Neuronal stem cell (in vitro differentiated cells): ENCODE data around the gene CLASP1.
"Not testable (repeated sequence)": the region's sequence is repeated elsewhere in the genome, so short reads cannot be mapped to it uniquely, and the experiment has no call there.

ENCODE experiments used
- DNase-seq: peaks from one replicate; pipeline ENCODE4 v3.0.0-alpha.2; 2013; ENCODE audit warnings: low spot score
- H2AFZ ChIP-seq: one replicate; pipeline ENCODE4 v1.6.1; 2013; ENCODE audit warnings: mild to moderate bottlenecking, low read length, inconsistent platforms
- H2AK5ac ChIP-seq: 2 replicates; pipeline ENCODE4 v1.6.1; 2013; ENCODE audit warnings: low read depth, mild to moderate bottlenecking, inconsistent platforms, low read length, moderate library complexity, mixed read lengths
- H2BK120ac ChIP-seq: 2 replicates; pipeline ENCODE4 v1.6.1; 2013; ENCODE audit warnings: low read depth, mild to moderate bottlenecking, inconsistent platforms, low read length, moderate library complexity, mixed read lengths
- H2BK12ac ChIP-seq: one replicate; pipeline ENCODE4 v1.6.1; 2013; ENCODE audit warnings: low read length, inconsistent platforms
- H2BK15ac ChIP-seq: 2 replicates; pipeline ENCODE4 v1.6.1; 2013; ENCODE audit warnings: mild to moderate bottlenecking, low read length, inconsistent platforms, mixed read lengths
- H2BK5ac ChIP-seq: one replicate; pipeline ENCODE4 v1.6.1; 2013; ENCODE audit warnings: inconsistent platforms, mild to moderate bottlenecking, low read length, moderate library complexity
- H3K14ac ChIP-seq: one replicate; pipeline ENCODE4 v1.6.1; 2013; ENCODE audit warnings: low read length, inconsistent platforms
- H3K18ac ChIP-seq: 2 replicates; pipeline ENCODE4 v1.6.1; 2013; ENCODE audit warnings: low read length, inconsistent platforms
- H3K23ac ChIP-seq: 2 replicates; pipeline ENCODE4 v1.6.1; 2013; ENCODE audit warnings: low read depth, mild to moderate bottlenecking, mixed read lengths, low read length, inconsistent platforms; ENCODE audit not compliant: poor library complexity
- H3K27ac ChIP-seq: replicated peaks from 3 replicates; pipeline ENCODE4 v1.5.1; 2013; ENCODE audit warnings: low read length, inconsistent platforms
- H3K27me3 ChIP-seq, 3 experiments: 2 replicates each; pipeline ENCODE4 v1.6.1; 2013; ENCODE audit warnings: low read length in 3 of 3, mild to moderate bottlenecking in 2 of 3, inconsistent platforms in 1 of 3, low read depth in 1 of 3, mixed read lengths in 1 of 3, moderate library complexity in 1 of 3; ENCODE audit not compliant: control insufficient read depth in 3 of 3, insufficient read depth in 3 of 3
- H3K36me3 ChIP-seq, 2 donors: replicated peaks in 1 of 2; 2 replicates each; pipeline ENCODE4 v1.6.1; 2013; ENCODE audit warnings: low read length in 2 of 2; ENCODE audit not compliant: control insufficient read depth in 2 of 2, insufficient read depth in 2 of 2
- H3K4ac ChIP-seq: 2 replicates; pipeline ENCODE4 v1.6.1; 2013; ENCODE audit warnings: inconsistent platforms, mild to moderate bottlenecking, low read length, moderate library complexity
- H3K4me1 ChIP-seq, 2 donors: 1 replicate in 1 of 2; 2 replicates in 1 of 2; pipeline ENCODE4 v1.6.1; 2013; ENCODE audit warnings: low read length in 2 of 2, low read depth in 1 of 2; ENCODE audit not compliant: control insufficient read depth in 2 of 2, insufficient read depth in 1 of 2
- H3K4me2 ChIP-seq: one replicate; pipeline ENCODE4 v1.6.1; 2013; ENCODE audit warnings: mild to moderate bottlenecking, low read length, inconsistent platforms; ENCODE audit not compliant: insufficient read depth, poor library complexity, severe bottlenecking
- H3K4me3 ChIP-seq, 2 donors: 2 replicates each; pipeline ENCODE4 v1.5.1; 2013; ENCODE audit warnings: low read length in 2 of 2, mild to moderate bottlenecking in 2 of 2, inconsistent platforms in 1 of 2, moderate library complexity in 1 of 2
- H3K79me1 ChIP-seq: one replicate; pipeline ENCODE4 v1.6.1; 2013; ENCODE audit warnings: low read depth, mild to moderate bottlenecking, inconsistent platforms, low read length, moderate library complexity
- H3K9ac ChIP-seq: one replicate; pipeline ENCODE4 v1.6.1; 2013; ENCODE audit warnings: mild to moderate bottlenecking, low read depth, low read length, inconsistent platforms; ENCODE audit not compliant: poor library complexity
- H3K9me3 ChIP-seq, 2 donors: replicated peaks in 1 of 2; 2 replicates each; pipeline versions ENCODE3 to v1.6.1; 2013; ENCODE audit warnings: low read length in 2 of 2, mild to moderate bottlenecking in 2 of 2, inconsistent platforms in 1 of 2, low read depth in 1 of 2, mixed read lengths in 1 of 2, moderate library complexity in 1 of 2; ENCODE audit not compliant: control insufficient read depth in 2 of 2, insufficient read depth in 1 of 2
- H4K8ac ChIP-seq: one replicate; pipeline ENCODE4 v1.6.1; 2013; ENCODE audit warnings: low read depth, mild to moderate bottlenecking, inconsistent platforms, low read length, moderate library complexity
- H4K91ac ChIP-seq: one replicate; pipeline ENCODE4 v1.6.1; 2013; ENCODE audit warnings: low read length, low read depth, mild to moderate bottlenecking, inconsistent platforms; ENCODE audit not compliant: poor library complexity
- WGBS, 2 donors: extraction: QIAGEN DNeasy Blood & Tissue Kit; methylation state at CpG; one replicate each; pipeline ENCODE4 v1.1.7; 2013; ENCODE audit warnings: missing lambda C conversion rate in 2 of 2, mixed read lengths in 1 of 2; ENCODE audit not compliant: insufficient read length in 2 of 2, insufficient replicate concordance in 1 of 2; ENCODE audit errors: extremely low coverage in 2 of 2; 5-methylcytosine and 5-hydroxymethylcytosine counted together

The CLASP1 gene

GRCh38 chr2:121346407-121346806 lies 302.9 kb downstream of the CLASP1 start:
- Histone ChIP-seq H2AFZ (no peak overlapping the region), H3K36me3 (peaks cover 26 to 100% of the 10 kb centered on the region in 2 donors), H4K91ac (no peak overlapping the region), H2BK15ac (no peak overlapping the region), H3K27ac (no peak overlapping the region), H3K27me3 (no peaks in the 10 kb centered on the region), H3K4ac (no peak overlapping the region), H2BK120ac (no peak overlapping the region), H4K8ac (no peak overlapping the region), H3K4me2 (no peak overlapping the region), H2BK12ac (no peak overlapping the region), H3K9ac (no peak overlapping the region), H3K4me3 (no peak overlapping the region), H3K79me1 (no peaks in the 10 kb centered on the region), H2AK5ac (no peak overlapping the region), H3K9me3 (no peaks in the 10 kb centered on the region), H3K23ac (no peak overlapping the region), H3K14ac (no peak overlapping the region), H3K18ac (no peak overlapping the region), H3K4me1 (no peaks in the 10 kb centered on the region), H2BK5ac (no peak overlapping the region)
- DNase-seq: no peak
- no CpG with 5 or more reads among the region's 6 CpGs for WGBS, 2 donors

- no CpG with 5 or more reads among the region's 3 CpGs for WGBS, 2 donors
- Histone ChIP-seq H3K4me1 (no peaks in the 10 kb centered on the region), H3K23ac (no peak overlapping the region), H4K8ac (no peak overlapping the region), H3K9me3 (no peaks in the 10 kb centered on the region), H2BK12ac (no peak overlapping the region), H3K36me3 (peaks cover 25 to 100% of the 10 kb centered on the region in 2 donors), H2AK5ac (no peak overlapping the region), H3K27ac (no peak overlapping the region), H2BK120ac (no peak overlapping the region), H3K27me3 (no peaks in the 10 kb centered on the region), H3K4me2 (no peak overlapping the region), H3K79me1 (no peaks in the 10 kb centered on the region), H3K18ac (no peak overlapping the region), H3K14ac (no peak overlapping the region), H3K4me3 (no peak overlapping the region), H4K91ac (no peak overlapping the region), H3K4ac (no peak overlapping the region), H2AFZ (no peak overlapping the region), H3K9ac (no peak overlapping the region), H2BK5ac (no peak overlapping the region), H2BK15ac (no peak overlapping the region)
- no peak for DNase-seq
Observed at GRCh38 chr2:121345887-121346286, 303.4 kb downstream of the CLASP1 start.

- Histone ChIP-seq H3K79me1 (no peaks in the 10 kb centered on the region), H4K91ac (no peak overlapping the region), H3K9ac (no peak overlapping the region), H2BK5ac (no peak overlapping the region), H2AK5ac (no peak overlapping the region), H3K27me3 (no peaks in the 10 kb centered on the region), H3K4me3 (no peak overlapping the region), H3K4me1 (no peaks in the 10 kb centered on the region), H3K18ac (no peak overlapping the region), H4K8ac (no peak overlapping the region), H3K23ac (no peak overlapping the region), H2BK120ac (no peak overlapping the region), H3K27ac (no peak overlapping the region), H3K36me3 (peaks cover 22 to 100% of the 10 kb centered on the region in 2 donors), H3K4ac (no peak overlapping the region), H2BK12ac (no peak overlapping the region), H3K14ac (no peak overlapping the region), H3K4me2 (no peak overlapping the region), H2AFZ (no peak overlapping the region), H3K9me3 (no peaks in the 10 kb centered on the region), H2BK15ac (no peak overlapping the region)
- no peak for DNase-seq
- no CpG with 5 or more reads among the region's 6 CpGs for WGBS, 2 donors
Observed at GRCh38 chr2:121345101-121345500, 304.2 kb downstream of the CLASP1 start.

- not testable (repeated sequence) for H3K14ac ChIP-seq, H4K91ac ChIP-seq, H4K8ac ChIP-seq, H3K27ac ChIP-seq, H3K4me2 ChIP-seq, H2BK15ac ChIP-seq, H3K9ac ChIP-seq, H3K18ac ChIP-seq, H2BK5ac ChIP-seq, DNase-seq, H2BK12ac ChIP-seq, H2AFZ ChIP-seq, H3K4me1 ChIP-seq, H3K27me3 ChIP-seq, H3K4ac ChIP-seq, H3K9me3 ChIP-seq, H3K23ac ChIP-seq, H3K79me1 ChIP-seq, H3K4me3 ChIP-seq, H2AK5ac ChIP-seq, H2BK120ac ChIP-seq
- H3K36me3 ChIP-seq: peaks cover 22 to 100% of the 10 kb centered on the region in 2 donors
- no CpG with 5 or more reads among the region's 12 CpGs for WGBS, 2 donors
Observed at GRCh38 chr2:121343828-121344399, 305.3 kb downstream of the CLASP1 start.
